ENCODE measurements around the gene ADAMTS19.
"Not testable (repeated sequence)": the region's sequence is repeated elsewhere in the genome, so short reads cannot be mapped to it uniquely, and the experiment has no call there.

The ADAMTS19 gene

GRCh38 chr5:129554134-129554904, 94.2 kb downstream of the ADAMTS19 start:
- H3K27ac ChIP-seq: no peak overlapping the region
- H3K4me3 ChIP-seq: no peak overlapping the region

DNA sequence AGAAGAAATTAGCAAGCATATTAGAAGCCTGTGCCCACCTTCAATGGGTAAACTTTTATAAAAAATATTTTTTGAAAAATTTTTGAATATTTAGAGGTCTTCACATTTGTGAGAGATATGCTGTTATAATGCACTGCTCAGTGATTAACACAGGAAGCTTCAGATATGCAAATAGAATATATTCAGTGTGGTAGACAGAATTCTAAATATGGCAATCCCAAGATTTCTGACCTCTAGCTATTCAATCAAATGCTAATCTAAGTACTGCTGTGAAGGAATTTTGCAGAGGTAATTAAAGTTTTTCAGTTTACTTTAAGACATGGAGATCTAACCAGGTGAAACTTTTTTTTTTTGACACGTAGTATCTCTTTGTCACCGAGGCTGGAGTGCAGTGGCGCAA, 103.5 kb downstream of the ADAMTS19 start:
- no peak overlapping the region for H3K27ac ChIP-seq
- H3K4me3 ChIP-seq: no peak overlapping the region

GRCh38 chr5:129569295-129569694, 109.2 kb downstream of the ADAMTS19 start:
- Histone ChIP-seq H3K4me3 (no peak overlapping the region), H3K27ac (no peak overlapping the region)

GRCh38 chr5:129572060-129572459, 112.0 kb downstream of the ADAMTS19 start:
- Histone ChIP-seq H3K27ac (no peak overlapping the region), H3K4me3 (no peak overlapping the region)

DNA sequence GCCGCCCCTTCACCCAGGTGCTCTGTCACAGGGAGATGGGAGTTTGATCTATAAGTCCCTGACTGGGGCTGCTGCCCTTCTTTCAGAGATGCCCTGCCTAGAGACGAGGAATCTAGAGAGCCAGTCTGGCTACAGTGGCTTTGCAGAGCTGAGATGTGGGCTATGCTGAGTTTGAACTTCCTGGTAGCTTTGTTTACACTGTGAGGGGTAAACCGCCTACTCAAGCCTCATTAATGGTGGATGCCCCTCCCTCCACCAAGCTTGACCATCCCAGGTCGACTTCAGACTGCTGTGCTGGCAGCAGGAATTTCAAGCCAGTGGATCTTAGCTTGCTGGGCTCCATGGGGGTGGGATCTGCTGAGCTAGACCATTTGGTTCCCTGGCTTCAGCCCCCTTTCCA, 124.4 kb downstream of the ADAMTS19 start:
- H3K4me3 ChIP-seq, H3K27ac ChIP-seq: not testable (repeated sequence)

- Histone ChIP-seq H3K4me3 (no peak overlapping the region), H3K27ac (no peak overlapping the region)
Observed at GRCh38 chr5:129591508-129592160, 131.5 kb downstream of the ADAMTS19 start.

- H3K4me3 ChIP-seq: no peak overlapping the region
Observed at GRCh38 chr5:129593525-129593924, 133.4 kb downstream of the ADAMTS19 start.

DNA sequence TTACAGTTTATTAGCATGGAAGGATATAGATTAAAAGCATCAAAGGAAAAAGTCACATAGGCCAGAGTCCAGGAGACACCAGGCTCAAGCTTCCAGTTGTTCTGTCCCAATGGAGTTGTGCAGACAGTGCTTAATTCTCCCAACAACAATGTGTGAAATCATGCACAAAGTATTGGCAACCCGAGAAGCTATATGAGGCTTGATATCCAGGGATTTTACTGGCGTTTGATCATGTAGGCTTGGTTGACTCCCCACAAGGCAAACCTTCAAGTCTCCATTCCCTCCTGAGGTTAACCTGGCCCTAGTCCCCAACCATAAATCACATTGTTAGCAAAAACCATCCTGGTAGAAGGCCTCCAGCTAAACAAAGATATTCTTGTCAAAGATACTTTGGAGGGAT, 141.5 kb downstream of the ADAMTS19 start:
- Histone ChIP-seq H3K4me3 (no peak overlapping the region), H3K27ac (no peak overlapping the region)

More at GRCh38 chr5:129593525-129593924, 133.4 kb downstream of the ADAMTS19 start:
- H3K27ac ChIP-seq: no peak overlapping the region

- Histone ChIP-seq H3K4me3 (no peak overlapping the region), H3K27ac (no peak overlapping the region)
Observed at GRCh38 chr5:129608350-129608749, 148.3 kb downstream of the ADAMTS19 start.

DNA sequence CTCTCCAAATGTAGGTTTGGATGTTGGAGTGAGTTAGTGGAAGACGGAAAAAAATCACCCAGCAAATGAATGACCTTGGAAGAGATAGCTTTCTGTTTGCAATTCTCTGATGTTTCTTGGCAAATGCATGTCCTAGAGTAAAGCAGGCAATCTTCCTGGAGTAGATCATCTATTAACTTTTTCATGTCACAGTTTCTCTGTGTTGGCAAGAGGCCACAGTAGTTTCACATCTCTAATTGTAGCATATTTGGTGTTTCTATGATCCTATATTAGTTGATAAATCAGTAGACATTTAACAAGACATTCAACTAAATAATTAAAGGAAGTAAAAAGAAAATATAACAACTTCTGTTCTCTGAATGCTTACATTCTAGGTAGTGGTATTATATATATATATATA, 149.6 kb downstream of the ADAMTS19 start:
- H3K4me3 ChIP-seq: no peak overlapping the region
- no peak overlapping the region for H3K27ac ChIP-seq

DNA sequence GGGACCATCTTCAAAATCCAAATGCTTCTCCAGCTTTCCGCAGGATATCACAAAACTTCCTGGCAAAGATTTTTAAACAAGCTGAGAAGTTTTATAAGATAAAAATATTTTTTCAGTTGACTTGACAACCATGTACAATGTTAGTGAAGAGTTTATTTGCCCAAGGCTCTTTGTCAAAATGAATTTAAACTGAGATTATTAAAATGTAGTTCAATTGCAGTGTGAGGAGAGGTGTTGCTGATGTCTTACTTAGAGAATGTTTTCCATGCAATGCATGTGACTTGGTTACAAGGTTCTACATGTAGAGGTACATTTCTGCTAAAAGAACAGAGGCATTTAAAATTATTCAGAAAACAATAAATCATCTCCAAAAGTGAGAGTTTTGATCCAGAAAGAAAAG, 156.4 kb downstream of the ADAMTS19 start:
- H3K27ac ChIP-seq: no peak overlapping the region
- no peak overlapping the region for H3K4me3 ChIP-seq

- no peak overlapping the region for H3K27ac ChIP-seq
- H3K4me3 ChIP-seq: no peak overlapping the region
Observed at GRCh38 chr5:129617206-129617605, 157.1 kb downstream of the ADAMTS19 start.

DNA sequence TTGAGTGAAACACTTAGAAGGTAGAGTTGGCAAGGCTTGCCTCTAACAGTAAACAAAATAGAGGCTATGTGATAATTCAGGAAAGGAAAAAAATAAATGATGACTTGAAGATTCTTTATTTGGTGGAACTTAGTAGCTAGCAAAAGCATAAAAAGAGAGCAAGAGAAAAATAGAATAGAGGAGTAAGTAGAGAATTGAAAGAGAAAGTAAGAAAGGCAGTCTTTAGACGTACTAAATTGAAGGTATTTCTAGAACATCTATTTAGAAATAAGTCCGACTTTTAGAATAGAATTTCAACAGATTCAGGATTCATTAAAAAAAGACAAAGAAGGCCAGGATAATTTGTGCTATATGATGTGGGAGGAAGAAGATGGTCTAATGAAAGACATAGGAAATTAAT, 159.7 kb downstream of the ADAMTS19 start:
- no peak overlapping the region for H3K27ac ChIP-seq

GRCh38 chr5:129622531-129622930, 162.4 kb downstream of the ADAMTS19 start:
- no peak overlapping the region for H3K27ac ChIP-seq
- no peak overlapping the region for H3K4me3 ChIP-seq

More for the DNA sequence above, 159.7 kb downstream of the ADAMTS19 start:
- no peak overlapping the region for H3K4me3 ChIP-seq

DNA sequence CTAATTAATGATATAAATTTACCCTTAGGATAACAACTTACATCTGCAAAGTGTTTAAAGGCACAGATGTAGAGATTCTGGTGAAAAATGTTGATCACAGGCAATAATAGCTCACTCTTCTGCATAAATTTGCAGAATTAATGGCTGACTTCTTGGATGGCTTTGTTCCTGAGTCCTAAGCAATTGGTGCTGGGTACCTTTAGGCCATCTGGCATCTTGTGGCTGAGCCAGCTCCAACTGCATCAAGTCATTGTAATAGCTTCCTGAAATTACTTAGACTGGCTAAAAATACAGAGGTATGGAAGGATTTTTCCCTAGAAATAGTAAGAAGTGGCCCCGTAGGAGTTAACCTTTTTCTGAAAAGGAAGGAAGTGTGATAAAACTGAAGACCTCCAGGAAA, 169.5 kb downstream of the ADAMTS19 start:
- no peak overlapping the region for H3K4me3 ChIP-seq
- no peak overlapping the region for H3K27ac ChIP-seq

- Histone ChIP-seq H3K27ac (no peak overlapping the region), H3K4me3 (no peak overlapping the region)
Observed at GRCh38 chr5:129630101-129630500, 170.0 kb downstream of the ADAMTS19 start.

GRCh38 chr5:129631961-129632360, 171.9 kb downstream of the ADAMTS19 start:
- H3K4me3 ChIP-seq: no peak overlapping the region
- no peak overlapping the region for H3K27ac ChIP-seq

GRCh38 chr5:129637501-129637900, 177.4 kb downstream of the ADAMTS19 start:
- not testable (repeated sequence) for H3K4me3 ChIP-seq, H3K27ac ChIP-seq

- H3K27ac ChIP-seq: no peak overlapping the region
- no peak overlapping the region for H3K4me3 ChIP-seq
Observed at GRCh38 chr5:129639331-129639730, 179.2 kb downstream of the ADAMTS19 start.

DNA sequence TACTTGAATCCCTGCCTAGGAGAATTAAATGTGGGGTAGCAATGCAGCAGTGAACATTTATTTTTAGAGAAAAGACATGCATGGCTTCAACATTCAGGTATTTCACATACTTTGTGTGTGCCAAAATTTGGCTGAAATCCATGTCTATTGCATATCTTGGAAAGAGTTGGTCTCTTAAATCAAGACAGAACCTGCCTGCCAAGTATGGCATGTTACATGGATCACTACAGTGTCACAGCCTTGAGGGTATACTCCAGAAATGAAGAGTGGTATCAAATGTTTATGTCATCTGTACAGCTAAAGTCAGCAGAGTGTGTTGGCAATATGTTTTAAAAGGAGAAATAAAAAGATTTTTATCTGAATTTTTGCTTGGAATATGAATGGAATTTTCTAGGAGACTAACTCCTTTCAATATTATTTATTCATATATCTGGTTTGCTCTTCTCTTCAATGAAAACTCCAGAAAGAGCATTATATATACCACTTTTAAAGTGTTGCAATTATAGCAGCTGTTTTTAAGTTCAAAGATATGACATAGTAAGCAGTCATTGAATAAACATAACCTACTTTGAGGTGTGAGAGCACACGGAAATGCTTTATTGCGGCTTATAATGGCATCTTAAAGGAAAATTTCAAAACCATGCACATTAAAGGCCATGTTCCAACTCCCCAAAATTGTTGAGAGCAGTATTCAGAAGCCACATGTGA, 192.4 kb downstream of the ADAMTS19 start:
- no peak overlapping the region for H3K4me3 ChIP-seq
- H3K27ac ChIP-seq: no peak overlapping the region

DNA sequence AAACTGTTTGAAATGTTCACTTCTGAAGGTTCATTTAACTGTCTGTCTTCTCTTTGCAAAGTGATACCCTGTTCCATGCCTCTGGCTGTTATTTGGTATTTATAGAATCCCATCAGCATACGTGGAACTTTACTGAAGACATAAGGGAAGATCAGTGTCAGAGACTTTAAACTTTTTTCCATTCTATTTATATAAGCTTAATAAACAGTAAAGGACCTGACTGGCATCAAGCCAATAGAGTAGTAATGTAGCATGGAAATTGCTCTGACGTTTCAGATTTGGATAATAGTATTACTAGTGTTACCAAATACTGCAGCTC, 192.9 kb downstream of the ADAMTS19 start:
- no peak overlapping the region for H3K4me3 ChIP-seq
- H3K27ac ChIP-seq: no peak overlapping the region
